ENCODE results near the gene CD40LG. TPM values are rescaled to one million over a fixed set of nuclear protein-coding genes. Genes with fewer than 3 reads are reported as not detected.

Gene CD40LG
- total and polyA plus RNA-seq, 4 donors: 0.20 to 0.74 (median 0.50) TPM

DNA sequence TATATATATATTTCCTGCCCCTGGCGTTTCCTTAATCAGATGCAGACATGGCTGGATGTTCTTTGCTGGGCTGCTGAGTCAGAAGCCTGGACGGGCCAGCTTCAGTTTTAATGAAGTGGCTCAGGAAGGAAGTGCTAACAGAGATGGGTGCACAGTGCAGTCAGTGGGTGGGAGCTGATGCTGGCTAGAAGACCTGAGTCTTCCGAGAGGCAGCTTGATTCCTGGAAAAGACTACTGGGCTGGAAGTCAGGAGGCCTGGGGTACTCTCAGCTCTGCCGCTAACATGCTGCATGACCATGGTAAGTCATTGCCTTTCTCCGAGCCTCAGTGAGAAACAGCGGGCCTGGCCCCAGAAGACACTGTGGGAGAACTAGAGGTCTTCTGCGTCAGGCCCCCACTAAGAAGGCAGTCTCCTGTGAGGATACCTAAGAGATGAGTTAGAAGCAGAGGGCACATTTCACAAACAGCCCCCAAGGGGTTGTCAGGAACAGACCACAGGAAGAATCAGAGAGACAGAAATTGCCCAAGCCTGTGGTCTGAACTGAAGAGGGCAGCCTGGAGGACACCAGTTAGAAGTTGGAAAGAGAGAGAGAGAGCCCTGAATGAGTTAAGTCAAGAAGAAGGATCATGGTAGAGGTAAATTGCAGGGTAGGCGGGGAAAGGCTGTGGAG, 8.3 kb upstream of the CD40LG start:
- DNase-seq: no peak
- Histone ChIP-seq H3K9me3 (ENCODE audit: control insufficient read depth in 4 of 4, insufficient read depth in 3 of 4, low read length in 3 of 4) (no peaks in the 10 kb centered on the region), H3K27ac (ENCODE audit: low read depth in 1 of 2, low read length in 1 of 2) (no peak overlapping the region), H3K9ac (ENCODE audit: insufficient read depth in 1 of 2, low read length in 2 of 2) (no peak overlapping the region), H3K4me3 (no peak overlapping the region), H3K27me3 (ENCODE audit: control insufficient read depth in 3 of 3, insufficient read depth in 3 of 3, low read length in 2 of 3) (peaks cover 3 to 16% (median 12%) of the 10 kb centered on the region in 3 donors), H3K36me3 (ENCODE audit: control insufficient read depth in 4 of 4, insufficient read depth in 4 of 4, low read length in 4 of 4) (no peaks in the 10 kb centered on the region), H3K4me1 (ENCODE audit: control insufficient read depth in 5 of 5, insufficient read depth in 5 of 5, low read length in 5 of 5) (no peaks in the 10 kb centered on the region)
- no peak for ATAC-seq (ENCODE audit: insufficient read depth, low FRiP score)
- WGBS, 2 donors: 52 to 66% methylated on average over 8 of the region's 8 CpGs
- TF ChIP-seq, protein P1, sequence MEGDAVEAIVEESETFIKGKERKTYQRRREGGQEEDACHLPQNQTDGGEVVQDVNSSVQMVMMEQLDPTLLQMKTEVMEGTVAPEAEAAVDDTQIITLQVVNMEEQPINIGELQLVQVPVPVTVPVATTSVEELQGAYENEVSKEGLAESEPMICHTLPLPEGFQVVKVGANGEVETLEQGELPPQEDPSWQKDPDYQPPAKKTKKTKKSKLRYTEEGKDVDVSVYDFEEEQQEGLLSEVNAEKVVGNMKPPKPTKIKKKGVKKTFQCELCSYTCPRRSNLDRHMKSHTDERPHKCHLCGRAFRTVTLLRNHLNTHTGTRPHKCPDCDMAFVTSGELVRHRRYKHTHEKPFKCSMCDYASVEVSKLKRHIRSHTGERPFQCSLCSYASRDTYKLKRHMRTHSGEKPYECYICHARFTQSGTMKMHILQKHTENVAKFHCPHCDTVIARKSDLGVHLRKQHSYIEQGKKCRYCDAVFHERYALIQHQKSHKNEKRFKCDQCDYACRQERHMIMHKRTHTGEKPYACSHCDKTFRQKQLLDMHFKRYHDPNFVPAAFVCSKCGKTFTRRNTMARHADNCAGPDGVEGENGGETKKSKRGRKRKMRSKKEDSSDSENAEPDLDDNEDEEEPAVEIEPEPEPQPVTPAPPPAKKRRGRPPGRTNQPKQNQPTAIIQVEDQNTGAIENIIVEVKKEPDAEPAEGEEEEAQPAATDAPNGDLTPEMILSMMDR (IDR thresholded peaks at IDR 0.05; ENCODE audit: control extremely low read depth, extremely low read depth): no peak

DNA sequence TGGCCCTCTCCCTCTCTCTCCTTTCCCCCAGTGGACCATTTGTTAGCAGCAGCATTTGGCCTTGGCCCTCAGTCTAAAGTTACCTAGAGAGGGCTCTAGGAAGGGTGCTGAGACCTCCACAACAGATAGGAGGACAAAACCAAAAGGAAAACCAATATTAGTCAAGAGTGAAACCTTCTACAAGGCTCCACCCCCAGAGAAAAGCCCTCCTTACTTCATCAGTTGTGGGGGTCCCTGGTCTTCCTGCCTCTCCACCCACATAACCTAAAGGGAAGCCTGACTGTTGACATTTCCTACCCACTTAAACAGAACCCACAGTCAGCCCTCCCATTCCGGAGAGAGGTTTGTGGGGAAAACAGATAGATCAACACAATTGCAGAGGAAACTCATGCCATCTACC, 4.7 kb upstream of the CD40LG start:
- no peaks in the 10 kb centered on the region for H3K4me1 ChIP-seq (ENCODE audit: control insufficient read depth in 5 of 5, insufficient read depth in 5 of 5, low read length in 5 of 5)
- WGBS, 2 donors: 17 to 57% methylated on average over 1 of the region's 1 CpG
- H3K27ac ChIP-seq (ENCODE audit: low read depth in 1 of 2, low read length in 1 of 2): no peak overlapping the region
- TF ChIP-seq, protein P1 (IDR thresholded peaks at IDR 0.05; ENCODE audit: control extremely low read depth, extremely low read depth): no peak
- ATAC-seq (ENCODE audit: insufficient read depth, low FRiP score) (no peak), DNase-seq (no peak)
- no peaks in the 10 kb centered on the region for H3K9me3 ChIP-seq (ENCODE audit: control insufficient read depth in 4 of 4, insufficient read depth in 3 of 4, low read length in 3 of 4)
- no peak overlapping the region for H3K4me3 ChIP-seq
- no peak overlapping the region for H3K9ac ChIP-seq (ENCODE audit: insufficient read depth in 1 of 2, low read length in 2 of 2)
- peaks cover 0 to 12% (median 6%) of the 10 kb centered on the region in 3 donors for H3K27me3 ChIP-seq (ENCODE audit: control insufficient read depth in 3 of 3, insufficient read depth in 3 of 3, low read length in 2 of 3)
- no peaks in the 10 kb centered on the region for H3K36me3 ChIP-seq (ENCODE audit: control insufficient read depth in 4 of 4, insufficient read depth in 4 of 4, low read length in 4 of 4)

DNA sequence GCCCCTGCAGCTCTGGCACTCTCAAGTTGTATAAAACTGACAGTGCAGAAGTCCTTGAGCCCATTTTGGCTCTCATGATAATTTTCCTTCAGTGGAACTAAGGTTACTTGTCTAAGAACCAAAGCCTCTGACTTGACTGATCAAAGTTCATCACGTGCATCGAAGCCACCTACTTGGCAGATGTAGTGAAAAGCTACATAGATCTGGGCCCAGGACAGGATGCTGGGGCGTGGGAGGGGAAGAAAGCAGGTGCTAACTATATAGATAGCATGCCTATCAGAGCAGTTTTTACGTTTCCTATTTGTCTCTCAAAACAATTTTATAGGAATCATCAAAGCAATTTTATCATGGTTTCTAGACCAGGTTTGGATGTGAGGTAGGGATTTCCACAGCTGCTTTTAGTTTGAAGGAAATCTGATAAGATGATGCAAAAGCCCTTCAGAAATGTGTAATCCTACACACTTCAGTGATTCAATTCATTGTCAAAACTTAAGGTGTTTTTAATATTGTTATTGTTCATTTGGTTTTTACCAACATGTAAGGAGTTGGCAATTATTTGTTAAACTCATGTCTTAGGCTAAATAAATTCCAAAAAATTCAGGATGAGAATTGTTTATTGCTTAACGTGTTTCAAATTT, 1.2 kb upstream of the CD40LG start:
- no peaks in the 10 kb centered on the region for H3K4me1 ChIP-seq (ENCODE audit: control insufficient read depth in 5 of 5, insufficient read depth in 5 of 5, low read length in 5 of 5)
- TF ChIP-seq, protein P1 (IDR thresholded peaks at IDR 0.05; ENCODE audit: control extremely low read depth, extremely low read depth): no peak
- H3K27ac ChIP-seq (ENCODE audit: low read depth in 1 of 2, low read length in 1 of 2): no peak overlapping the region
- H3K4me3 ChIP-seq: no peak overlapping the region
- no peak for ATAC-seq (ENCODE audit: insufficient read depth, low FRiP score)
- no peak overlapping the region for H3K9ac ChIP-seq (ENCODE audit: insufficient read depth in 1 of 2, low read length in 2 of 2)
- H3K9me3 ChIP-seq (ENCODE audit: control insufficient read depth in 4 of 4, insufficient read depth in 3 of 4, low read length in 3 of 4): no peaks in the 10 kb centered on the region
- peaks cover 0 to 9% (median 7%) of the 10 kb centered on the region in 3 donors for H3K27me3 ChIP-seq (ENCODE audit: control insufficient read depth in 3 of 3, insufficient read depth in 3 of 3, low read length in 2 of 3)
- no peak for DNase-seq
- 59 to 91% methylated on average over 5 of the region's 5 CpGs for WGBS, 2 donors
- H3K36me3 ChIP-seq (ENCODE audit: control insufficient read depth in 4 of 4, insufficient read depth in 4 of 4, low read length in 4 of 4): no peaks in the 10 kb centered on the region

Measured in lung (tissue), 12 donors.